NCI-H748 (cell line): ENCODE measurements around the gene PTPRM.

ENCODE experiments used
- DNase-seq: peaks from one replicate; lab custom pipeline; 2025; ENCODE audit not compliant: unreplicated experiment; lab: John Stamatoyannopoulos, UW

Gene PTPRM

GRCh38 chr18:8257851-8258434, 690.8 kb downstream of the PTPRM start:
- peak; percentile 30 for DNase-seq

- DNase-seq = peak; percentile 39
Observed at GRCh38 chr18:8260319-8260718, 693.2 kb downstream of the PTPRM start.

- DNase-seq = peak; percentile 74
Observed at GRCh38 chr18:8260827-8261226, 693.7 kb downstream of the PTPRM start.

GRCh38 chr18:8261651-8262091, 694.6 kb downstream of the PTPRM start:
- DNase-seq = no peak

GRCh38 chr18:8262221-8262620, 695.1 kb downstream of the PTPRM start:
- DNase-seq = no peak

- no peak for DNase-seq
Observed at GRCh38 chr18:8264116-8264515, 697.0 kb downstream of the PTPRM start.

GRCh38 chr18:8264861-8265411, 697.8 kb downstream of the PTPRM start:
- DNase-seq = peak; percentile 13

- DNase-seq = no peak
Observed at GRCh38 chr18:8272254-8272653, 705.1 kb downstream of the PTPRM start.

GRCh38 chr18:8274370-8274769, 707.3 kb downstream of the PTPRM start:
- DNase-seq = no peak

- DNase-seq = no peak
Observed at GRCh38 chr18:8276406-8276805, 709.3 kb downstream of the PTPRM start.

GRCh38 chr18:8277270-8277669, 710.2 kb downstream of the PTPRM start:
- DNase-seq = no peak

- no peak for DNase-seq
Observed at GRCh38 chr18:8279346-8279745, 712.2 kb downstream of the PTPRM start.

GRCh38 chr18:8279781-8280330, 712.7 kb downstream of the PTPRM start:
- no peak for DNase-seq

GRCh38 chr18:8283891-8284585, 716.9 kb downstream of the PTPRM start:
- DNase-seq = no peak

GRCh38 chr18:8286303-8286702, 719.2 kb downstream of the PTPRM start:
- DNase-seq = no peak

GRCh38 chr18:8287196-8287885, 720.2 kb downstream of the PTPRM start:
- DNase-seq = peak; percentile 46

GRCh38 chr18:8288472-8289195, 721.5 kb downstream of the PTPRM start:
- no peak for DNase-seq

- no peak for DNase-seq
Observed at GRCh38 chr18:8290435-8290834, 723.3 kb downstream of the PTPRM start.

- no peak for DNase-seq
Observed at GRCh38 chr18:8290913-8291312, 723.8 kb downstream of the PTPRM start.

- DNase-seq = no peak
Observed at GRCh38 chr18:8293184-8293583, 726.1 kb downstream of the PTPRM start.
